Measurements from ENCODE around the gene SPATA32.

GRCh38 chr17:45236282-45236606 lies 25.6 kb downstream of the SPATA32 start:
- TF ChIP-seq CTCF (IDR thresholded peaks at IDR 0.05) (no peak), POLR2A (IDR thresholded peaks at IDR 0.05) (no peak)
